OCI-M1 (cell line): ENCODE measurements around the gene MON1A.
"Not testable (repeated sequence)": the region's sequence is repeated elsewhere in the genome, so short reads cannot be mapped to it uniquely, and the experiment has no call there.

Experiments
- DNase-seq: peaks from one replicate; lab custom pipeline; 2025; lab: John Stamatoyannopoulos, UW

Gene MON1A

GRCh38 chr3:49929291-49930167, at the start of gene MON1A:
Gene MON1A (minus strand): TSS chr3:49929811. CDS start chr3:49913346, 16,465 bp downstream.
- DNase-seq: peak; percentile 89

- DNase-seq: no peak
Measured at GRCh38 chr3:49976942-49977341, 47.3 kb upstream of the MON1A start.

GRCh38 chr3:49972656-49973055, 43.0 kb upstream of the MON1A start:
- no peak for DNase-seq

DNA sequence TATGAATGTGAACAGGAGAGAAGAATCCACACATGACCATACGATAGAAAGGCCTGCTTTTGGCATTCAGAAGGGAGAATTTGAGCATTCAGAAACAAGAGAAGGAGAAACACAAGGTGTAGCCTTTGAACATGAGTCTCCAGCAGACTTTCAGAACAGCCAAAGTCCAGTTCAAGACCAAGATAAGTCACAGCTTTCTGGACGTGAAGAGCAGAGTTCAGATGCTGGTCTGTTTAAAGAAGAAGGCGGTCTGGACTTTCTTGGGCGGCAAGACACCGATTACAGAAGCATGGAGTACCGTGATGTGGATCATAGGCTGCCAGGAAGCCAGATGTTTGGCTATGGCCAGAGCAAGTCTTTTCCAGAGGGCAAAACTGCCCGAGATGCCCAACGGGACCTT, 38.7 kb upstream of the MON1A start:
- DNase-seq: no peak

- DNase-seq: no peak
Measured at GRCh38 chr3:49967291-49967690, 37.7 kb upstream of the MON1A start.

- DNase-seq: no peak
Measured at GRCh38 chr3:49966233-49966942, 36.8 kb upstream of the MON1A start.

DNA sequence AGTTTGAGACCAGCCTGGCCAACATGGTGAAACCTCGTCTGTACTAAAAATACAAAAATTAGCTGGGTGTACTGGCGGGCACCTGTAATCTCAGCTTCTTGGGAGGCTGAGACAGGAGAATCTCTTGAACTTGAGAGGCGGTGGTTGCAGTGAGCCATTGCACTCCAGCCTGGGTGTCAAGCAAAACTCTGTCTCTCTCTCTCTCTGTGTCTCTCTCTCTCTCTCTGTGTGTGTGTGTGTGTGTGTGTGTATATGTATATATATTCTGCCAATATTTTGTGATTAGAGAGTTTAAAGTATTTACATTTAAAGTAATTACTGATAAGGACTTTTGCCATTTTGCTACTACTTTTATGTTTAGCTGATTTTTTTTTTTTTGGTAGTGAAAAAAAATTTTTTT, 26.0 kb upstream of the MON1A start:
- DNase-seq: no peak

DNA sequence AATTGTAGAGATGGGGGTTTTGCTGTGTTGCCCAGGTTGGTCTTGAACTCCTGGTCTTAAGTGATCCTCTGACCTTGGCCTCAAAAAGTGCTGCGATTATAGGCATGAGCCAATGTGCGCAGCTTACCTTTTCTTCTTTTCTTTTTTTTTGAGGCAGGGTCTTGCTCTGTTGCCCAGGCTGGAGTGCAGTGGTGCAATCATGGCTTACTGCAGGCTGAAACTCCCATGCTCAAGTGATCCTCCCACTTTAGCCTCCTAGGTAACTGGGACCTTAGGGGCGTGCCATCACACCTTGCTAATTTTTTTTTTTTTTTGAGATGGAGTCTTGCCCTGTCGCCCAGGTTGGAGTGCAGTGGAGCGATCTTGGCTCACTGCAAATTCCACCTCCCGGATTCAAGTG, 23.3 kb upstream of the MON1A start:
- DNase-seq: no peak

GRCh38 chr3:49942651-49943050, 13.0 kb upstream of the MON1A start:
- DNase-seq: peak; percentile 11

GRCh38 chr3:49940667-49941249, 11.1 kb upstream of the MON1A start:
- no peak for DNase-seq

DNA sequence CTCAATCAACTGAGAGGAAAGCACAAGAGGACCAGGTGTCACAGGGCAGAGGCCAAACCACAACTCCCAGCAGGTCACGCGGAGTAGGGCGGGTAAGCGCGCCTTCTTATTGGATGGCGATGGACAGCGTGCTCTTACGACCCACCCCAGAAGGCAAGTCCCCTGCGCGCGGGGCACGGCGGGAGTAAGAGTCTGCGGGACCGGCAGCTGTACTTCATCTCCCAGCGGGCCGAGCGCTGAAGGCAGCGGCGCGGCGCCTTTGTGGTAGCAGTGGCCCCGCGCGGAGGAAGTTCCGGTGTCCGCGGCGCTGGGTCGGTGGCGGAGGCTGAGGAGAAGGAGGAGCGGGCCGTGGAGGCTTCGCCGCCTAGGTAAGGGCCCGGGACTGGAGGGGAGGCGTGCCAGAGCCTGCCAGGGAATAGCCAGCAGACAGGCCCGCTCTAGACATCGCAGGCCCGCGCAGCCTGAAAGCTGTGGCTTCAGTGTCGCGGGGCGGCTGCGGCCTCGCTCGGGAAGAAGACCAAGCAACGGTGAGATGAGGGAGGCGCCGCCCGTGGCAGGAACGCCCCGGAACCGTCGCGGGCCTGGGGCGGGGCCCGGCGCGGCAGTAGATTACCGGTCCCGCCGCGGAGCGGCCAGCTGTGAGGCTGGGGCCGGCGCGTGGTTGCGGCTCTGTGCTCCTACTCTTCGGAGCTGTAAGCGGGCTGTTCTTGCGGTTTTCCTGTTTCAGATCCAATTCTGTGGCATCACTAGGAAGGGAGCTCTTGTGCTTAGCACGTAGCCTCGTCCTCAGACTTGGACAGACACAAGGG, 10.5 kb upstream of the MON1A start, which contains the start of gene RBM6:
Gene RBM6, plus strand, starts transcription at position 293 of the 809 bp plus-strand sequence. CDS start 22,492 bp downstream, outside the sequence.
- peak; percentile 94 for DNase-seq

DNA sequence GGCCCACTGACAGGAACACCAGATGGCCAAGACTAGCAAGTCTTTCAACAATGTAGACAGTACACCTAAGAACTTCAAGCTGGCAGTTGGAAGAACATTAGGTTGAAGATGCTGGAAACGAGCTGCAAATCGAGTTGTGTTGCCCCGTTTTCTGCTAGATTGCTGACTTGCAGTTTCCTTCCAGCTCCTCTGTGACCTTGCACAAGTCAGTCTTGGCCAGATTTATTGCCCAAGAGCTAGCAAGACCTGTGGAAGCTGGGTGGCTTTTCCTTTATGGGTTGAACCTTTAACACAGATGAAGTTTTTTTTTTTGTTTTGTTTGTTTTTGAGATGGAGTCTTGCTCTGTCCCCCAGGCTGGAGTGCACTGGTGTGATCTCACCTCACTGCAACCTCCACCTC, 7.5 kb upstream of the MON1A start:
- DNase-seq: no peak

DNA sequence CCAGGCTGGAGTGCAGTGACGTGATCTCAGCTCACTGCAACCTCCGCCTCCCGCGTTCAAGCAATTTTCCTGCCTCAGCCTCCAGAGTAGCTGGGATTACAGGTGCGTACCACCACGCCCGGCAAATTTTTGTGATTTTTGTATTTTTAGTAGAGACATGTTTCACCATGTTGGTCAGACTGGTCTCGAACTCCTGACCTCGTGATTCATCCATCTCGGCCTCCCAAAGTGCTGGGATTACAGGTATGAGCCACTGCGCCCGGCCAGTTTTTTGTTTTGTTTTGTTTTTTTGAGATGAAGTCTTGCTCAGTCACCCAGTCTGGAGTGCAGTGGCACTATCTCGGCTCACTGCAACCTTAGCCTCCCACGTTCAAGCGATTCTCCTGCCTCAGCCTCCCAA, 2.7 kb upstream of the MON1A start:
- not testable (repeated sequence) for DNase-seq

GRCh38 chr3:49930922-49931321, 1.3 kb upstream of the MON1A start:
- DNase-seq: peak; percentile 46

DNA sequence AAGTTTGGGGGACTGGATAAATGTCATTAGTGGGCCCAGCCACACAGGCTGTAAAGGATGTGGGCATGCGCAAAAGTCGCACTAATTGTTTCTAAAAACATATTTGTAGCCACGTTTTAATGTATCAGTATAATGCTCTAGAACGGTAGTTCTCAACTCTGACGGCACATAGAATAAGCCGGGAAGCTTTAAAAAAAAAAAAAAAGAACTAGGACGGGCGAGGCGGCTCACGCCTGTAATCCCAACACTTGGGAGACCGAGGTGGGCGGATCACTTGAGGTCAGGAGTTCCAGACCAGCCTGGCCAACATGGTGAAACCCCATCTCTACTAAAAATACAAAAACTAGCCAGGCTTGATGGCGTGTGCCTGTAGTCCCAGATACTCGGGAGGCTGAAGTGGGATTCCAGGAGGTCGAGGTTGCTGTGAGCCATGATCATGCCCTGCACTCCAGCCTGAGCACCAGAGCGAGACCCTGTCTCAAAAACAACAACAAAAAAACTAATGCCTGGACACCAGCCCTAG, 618 bp upstream of the MON1A start:
- DNase-seq: no peak

- DNase-seq: no peak
Measured at GRCh38 chr3:49928481-49929017, 1.1 kb downstream of the MON1A start.

- DNase-seq: no peak
Measured at GRCh38 chr3:49927798-49928197, 1.8 kb downstream of the MON1A start.

DNA sequence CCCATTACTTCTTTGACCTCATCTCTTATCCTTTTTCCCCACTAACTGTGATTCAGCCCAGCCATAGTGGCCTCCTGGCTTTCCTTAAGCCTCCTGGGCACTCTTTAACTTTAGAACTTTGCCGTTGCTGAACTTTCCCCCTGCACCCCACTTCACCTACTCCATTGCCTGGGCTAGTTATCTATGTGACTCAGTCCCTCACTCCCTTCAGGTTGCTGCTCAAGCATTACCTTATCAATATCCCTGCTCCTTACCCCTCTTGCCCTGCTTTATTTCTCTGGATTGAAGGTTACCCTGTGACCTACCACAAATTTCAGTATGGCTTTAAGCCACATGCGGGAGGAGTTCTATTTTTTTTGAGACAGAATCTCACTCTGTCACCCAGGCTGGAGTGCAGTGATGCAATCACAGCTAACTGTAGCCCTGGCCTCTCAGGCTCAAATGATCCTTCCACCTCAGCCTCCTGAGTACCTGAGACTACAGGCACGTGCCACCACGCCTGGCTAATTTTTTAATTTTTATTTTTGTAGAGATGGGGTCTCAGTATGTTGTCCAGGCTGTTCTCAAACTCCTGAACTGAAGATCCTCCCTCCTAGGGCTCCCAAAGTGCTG, 3.4 kb downstream of the MON1A start:
- DNase-seq: no peak

- no peak for DNase-seq
Measured at GRCh38 chr3:49925485-49925884, 4.1 kb downstream of the MON1A start.

DNA sequence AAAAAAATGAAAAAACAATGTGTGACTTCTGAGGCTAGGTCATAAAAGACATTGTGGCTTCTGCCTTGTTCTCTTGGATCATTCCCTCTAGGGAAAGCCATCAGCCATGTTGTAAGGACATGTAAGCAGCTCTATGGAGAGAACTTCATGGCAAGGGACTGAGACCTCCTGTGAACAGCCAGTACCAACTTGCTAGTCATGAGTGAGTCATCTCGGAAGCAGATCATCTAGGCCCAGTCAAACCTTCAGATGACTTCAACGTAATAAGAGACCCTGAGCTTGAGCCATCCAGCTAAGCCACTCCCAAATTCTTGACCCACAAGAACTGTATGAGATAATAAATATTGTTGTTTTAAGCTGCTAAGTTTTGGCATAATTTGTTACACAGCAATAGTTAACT, 4.9 kb downstream of the MON1A start:
- no peak for DNase-seq
